Endothelial cell of umbilical vein (primary cell): Measurements from ENCODE around the gene TARDBP. TPM values are rescaled to one million over a fixed set of nuclear protein-coding genes. Genes with fewer than 3 reads are reported as not detected.

Source experiments
- BruUV-seq: library from RNA; stranded (reverse); fragments of 400-500 nt; replicated peaks from 2 replicates; lab custom pipeline; 2021; lab: Mats Ljungman, UMichigan
- CTCF ChIA-PET: fragments of 300-600, 350-600 bp; sonication (Branson Sonifier 250); formaldehyde crosslinking; loops from one replicate; lab custom pipeline; 2021; ENCODE audit warnings: antibody characterized with exemption, inconsistent platforms; lab: Charles Lee
- POLR2A ChIA-PET: fragments of 300-600, 350-600 bp; sonication (Branson Sonifier 250); formaldehyde crosslinking; loops from one replicate; lab custom pipeline; 2021; ENCODE audit warnings: antibody characterized with exemption, inconsistent platforms; lab: Charles Lee
- DNase-seq: peaks from one replicate; pipeline ENCODE4 v3.0.0-alpha.2; 2011; ENCODE audit warnings: low read depth, low spot score
- FAIRE-seq: peaks from 2 replicates; lab custom pipeline; 2011; peaks lifted over from hg19 to GRCh38; lab: Jason Lieb, UNC
- H2AFZ ChIP-seq: 2 replicates; pipeline ENCODE4 v1.6.0; 2012; ENCODE audit warnings: low read depth, low read length, control low read depth, inconsistent platforms
- H3K27ac ChIP-seq: 2 replicates; pipeline ENCODE4 v1.5.1; 2011; ENCODE audit warnings: low read depth, mild to moderate bottlenecking, control low read depth, low read length, moderate library complexity; ENCODE audit not compliant: insufficient read depth
- H3K27me3 ChIP-seq, 2 experiments: 2 replicates each; pipeline versions ENCODE4 v1.6.0 to v1.6.1; 2011; ENCODE audit warnings: low read length in 2 of 2, mixed read lengths in 1 of 2; ENCODE audit not compliant: control insufficient read depth in 2 of 2, insufficient read depth in 2 of 2
- H3K36me3 ChIP-seq, 2 experiments: 2 replicates in 1 of 2; 3 replicates in 1 of 2; pipeline ENCODE4 v1.5.1; 2011; ENCODE audit warnings: low read length in 2 of 2, mild to moderate bottlenecking in 1 of 2, moderate library complexity in 1 of 2; ENCODE audit not compliant: control insufficient read depth in 2 of 2, insufficient read depth in 2 of 2; ENCODE audit errors: extremely low read depth in 1 of 2
- H3K4me1 ChIP-seq: 3 replicates; pipeline ENCODE4 v1.5.1; 2011; ENCODE audit warnings: mild to moderate bottlenecking, low read length; ENCODE audit not compliant: control insufficient read depth, insufficient read depth; ENCODE audit errors: extremely low read depth
- H3K4me2 ChIP-seq: 2 replicates; pipeline ENCODE4 v1.6.1; 2011; ENCODE audit warnings: low read length, control low read depth, mixed read lengths; ENCODE audit not compliant: insufficient read depth
- H3K4me3 ChIP-seq, 3 experiments: fragments of 200-600 bp in 1 of 3; sonication (generic), shearing (Covaris generic) in 1 of 3; replicated peaks in 1 of 3; 2 replicates each; pipeline ENCODE4 v1.5.1; 2011 to 2016; ENCODE audit warnings: control low read depth in 3 of 3, low read length in 3 of 3, mild to moderate bottlenecking in 2 of 3, inconsistent platforms in 1 of 3, low read depth in 1 of 3, moderate library complexity in 1 of 3; ENCODE audit not compliant: insufficient read depth in 1 of 3
- H3K79me2 ChIP-seq: 2 replicates; pipeline ENCODE4 v1.6.0; 2012; ENCODE audit warnings: low read length, inconsistent platforms; ENCODE audit not compliant: control insufficient read depth, insufficient read depth
- H3K9ac ChIP-seq: replicated peaks from 2 replicates; pipeline ENCODE3; 2011; ENCODE audit warnings: low read length, control low read depth; ENCODE audit not compliant: insufficient read depth; ENCODE audit errors: extremely low read depth
- H3K9me1 ChIP-seq: replicated peaks from 3 replicates; pipeline ENCODE4 v1.6.0; 2011; ENCODE audit warnings: mild to moderate bottlenecking, low read length; ENCODE audit not compliant: control insufficient read depth, insufficient read depth; ENCODE audit errors: extremely low read depth
- H3K9me3 ChIP-seq: replicated peaks from 2 replicates; pipeline ENCODE4 v1.5.1; 2012; ENCODE audit warnings: low read length, inconsistent platforms; ENCODE audit not compliant: control insufficient read depth, insufficient read depth
- H4K20me1 ChIP-seq: replicated peaks from 2 replicates; pipeline ENCODE3; 2011; ENCODE audit warnings: mild to moderate bottlenecking, low read length; ENCODE audit not compliant: control insufficient read depth, insufficient read depth; ENCODE audit errors: extremely low read depth
- EZH2 ChIP-seq: IDR thresholded peaks from 2 replicates; pipeline ENCODE4 v1.6.1; 2012; ENCODE audit warnings: borderline replicate concordance, low read depth, mild to moderate bottlenecking, moderate library complexity, low read length, inconsistent platforms; ENCODE audit not compliant: severe bottlenecking
- FOS ChIP-seq: IDR thresholded peaks from 2 replicates; pipeline ENCODE4 v1.6.1; 2011; ENCODE audit warnings: mild to moderate bottlenecking, low read length, moderate library complexity, borderline replicate concordance; ENCODE audit not compliant: insufficient read depth
- GATA2 ChIP-seq: IDR thresholded peaks from 2 replicates; pipeline ENCODE4 v1.7.0; 2011; ENCODE audit warnings: low read depth, mild to moderate bottlenecking, moderate library complexity, mixed read lengths, low read length; ENCODE audit not compliant: insufficient read length, insufficient read depth
- JUN ChIP-seq: IDR thresholded peaks from 2 replicates; pipeline ENCODE4 v1.6.1; 2011; ENCODE audit warnings: borderline replicate concordance, low read depth; ENCODE audit not compliant: insufficient read length, insufficient read depth
- MYC ChIP-seq: IDR thresholded peaks from one replicate; pipeline ENCODE4 v1.6.1; 2011; ENCODE audit warnings: mild to moderate bottlenecking, low read depth, low read length
- POLR2A ChIP-seq: IDR thresholded peaks from 2 replicates; pipeline ENCODE4 v1.6.1; 2012; ENCODE audit warnings: low read depth, mild to moderate bottlenecking, control low read depth, low read length
- POLR2AphosphoS5 ChIP-seq: IDR thresholded peaks from 2 replicates; pipeline ENCODE4 v1.6.1; 2012; ENCODE audit warnings: low read depth, mild to moderate bottlenecking, control low read depth, low read length, moderate library complexity; ENCODE audit not compliant: insufficient read depth
- dilution Hi-C: fragments of 300-500 bp; cut with MboI; formaldehyde crosslinking; loops from one replicate; pipeline ENCODE4 v1.15.0; 2019; ENCODE audit warnings: low sequenced_read_pairs; ENCODE audit not compliant: extremely low pct_ligation_motif_present
- intact Hi-C: fragments of 100-400 bp; cut with micrococcal nuclease; formaldehyde crosslinking; loops from one replicate; pipeline ENCODE4 v1.10.0; 2022
- polyA plus RNA-seq, 4 experiments: library from polyadenylated mRNA; depleted of rRNA in 3 of 4; stranded (reverse) in 3 of 4; unstranded in 1 of 4; fragments of >200 nt; gene quantifications; 2 replicates each; pipeline versions ENCODE4 v1.2.1 to v1.2.3, GENCODE V29; 2011 to 2012; ENCODE audit warnings: missing spikeins in 1 of 4
- total RNA-seq: library from RNA; stranded (reverse); gene quantifications from 2 replicates; pipeline ENCODE4 v1.2.3, GENCODE V29; 2021
- TF ChIP-seq, protein P1 (sequence below): IDR thresholded peaks from 2 replicates; pipeline ENCODE4 v1.6.1; 2011; ENCODE audit not compliant: insufficient read depth, insufficient read length
- TF ChIP-seq, protein P2 (sequence below), 2 donors: IDR thresholded peaks; 1 replicate in 1 of 2; 2 replicates in 1 of 2; pipeline ENCODE4 v1.5.1; 2011; ENCODE audit warnings: low read length in 2 of 2, mild to moderate bottlenecking in 2 of 2, moderate library complexity in 2 of 2, control low read depth in 1 of 2, inconsistent platforms in 1 of 2, low read depth in 1 of 2; ENCODE audit not compliant: insufficient read depth in 1 of 2; ENCODE audit errors: extremely low read depth in 1 of 2

Gene TARDBP
- total and polyA plus RNA-seq, 2 donors (not counting 3 experiments of a cell fraction or from before 2014, with no cell fraction given) = 106 to 183 TPM

DNA sequence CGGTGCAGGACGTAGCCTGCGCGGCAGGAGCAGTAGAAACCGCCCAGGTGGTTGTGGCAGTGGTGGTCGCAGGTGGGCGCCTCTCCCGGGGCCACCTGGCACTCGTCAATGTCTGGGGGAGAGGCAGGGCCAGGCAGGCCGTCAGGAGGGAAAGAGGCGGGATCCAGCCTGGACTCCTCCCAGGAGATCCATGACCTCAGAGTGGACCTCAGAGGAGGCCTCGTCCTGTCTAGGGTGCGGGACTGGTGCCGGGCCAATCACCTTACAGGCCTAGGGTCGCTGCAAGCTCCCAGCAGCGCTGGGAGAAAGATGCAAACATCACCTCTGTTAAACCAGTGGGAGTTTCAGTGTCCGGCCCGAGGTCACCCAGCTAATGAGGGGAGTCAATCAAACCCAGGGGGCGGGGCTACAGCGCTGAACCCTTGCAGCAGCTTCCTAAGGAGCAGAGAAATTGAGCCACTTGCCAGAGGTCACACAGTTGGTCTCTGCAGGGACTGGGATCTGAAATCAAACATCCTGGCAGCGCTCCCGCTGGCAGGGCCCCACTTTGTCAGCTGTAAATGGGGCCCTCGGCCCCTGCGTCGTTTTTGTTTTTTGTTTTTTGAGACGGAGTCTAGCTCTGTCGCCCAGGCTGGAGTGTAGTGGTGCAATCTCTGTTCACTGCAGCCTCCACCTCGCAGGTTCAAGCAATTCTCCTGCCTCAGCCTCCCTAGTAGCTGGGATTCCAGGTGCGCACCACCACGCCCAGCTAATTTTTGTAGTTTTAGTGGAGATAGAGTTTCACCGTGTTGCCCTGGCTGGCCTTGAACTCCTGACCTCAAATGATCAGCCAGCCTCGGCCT, 33.2 kb downstream of the TARDBP start:
- H3K9ac ChIP-seq = no peak overlapping the region
- no peaks in the 10 kb centered on the region for H3K79me2 ChIP-seq
- H3K4me2 ChIP-seq = no peak overlapping the region
- no peaks in the 10 kb centered on the region for H4K20me1 ChIP-seq
- H3K4me1 ChIP-seq = no peaks in the 10 kb centered on the region
- H2AFZ ChIP-seq = no peak overlapping the region
- no peak for DNase-seq
- ChIA-PET CTCF (interaction anchor here (0.7 to 8.5 kb wide), 3 partner anchors 9 to 600 kb away, joined by 3 to 77 read pairs (median 4); no protein-coding TSS in a partner anchor), POLR2A (no interaction called here)
- intact Hi-C loops = no loop called here
- H3K9me3 ChIP-seq = no peaks in the 10 kb centered on the region
- H3K4me3 ChIP-seq = no peak overlapping the region
- BruUV-seq = no TSS peak
- H3K27me3 ChIP-seq = no peaks in the 10 kb centered on the region
- TF ChIP-seq GATA2 (no peak), MYC (no peak), POLR2A (no peak), FOS (no peak), EZH2 (no peak), JUN (no peak), POLR2AphosphoS5 (no peak)
- TF ChIP-seq, protein P1, sequence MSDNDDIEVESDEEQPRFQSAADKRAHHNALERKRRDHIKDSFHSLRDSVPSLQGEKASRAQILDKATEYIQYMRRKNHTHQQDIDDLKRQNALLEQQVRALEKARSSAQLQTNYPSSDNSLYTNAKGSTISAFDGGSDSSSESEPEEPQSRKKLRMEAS = no peak
- TF ChIP-seq, protein P2, sequence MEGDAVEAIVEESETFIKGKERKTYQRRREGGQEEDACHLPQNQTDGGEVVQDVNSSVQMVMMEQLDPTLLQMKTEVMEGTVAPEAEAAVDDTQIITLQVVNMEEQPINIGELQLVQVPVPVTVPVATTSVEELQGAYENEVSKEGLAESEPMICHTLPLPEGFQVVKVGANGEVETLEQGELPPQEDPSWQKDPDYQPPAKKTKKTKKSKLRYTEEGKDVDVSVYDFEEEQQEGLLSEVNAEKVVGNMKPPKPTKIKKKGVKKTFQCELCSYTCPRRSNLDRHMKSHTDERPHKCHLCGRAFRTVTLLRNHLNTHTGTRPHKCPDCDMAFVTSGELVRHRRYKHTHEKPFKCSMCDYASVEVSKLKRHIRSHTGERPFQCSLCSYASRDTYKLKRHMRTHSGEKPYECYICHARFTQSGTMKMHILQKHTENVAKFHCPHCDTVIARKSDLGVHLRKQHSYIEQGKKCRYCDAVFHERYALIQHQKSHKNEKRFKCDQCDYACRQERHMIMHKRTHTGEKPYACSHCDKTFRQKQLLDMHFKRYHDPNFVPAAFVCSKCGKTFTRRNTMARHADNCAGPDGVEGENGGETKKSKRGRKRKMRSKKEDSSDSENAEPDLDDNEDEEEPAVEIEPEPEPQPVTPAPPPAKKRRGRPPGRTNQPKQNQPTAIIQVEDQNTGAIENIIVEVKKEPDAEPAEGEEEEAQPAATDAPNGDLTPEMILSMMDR (IDR thresholded peaks at IDR 0.05; ENCODE audit: extremely low read depth in 1 of 2, insufficient read depth in 1 of 2, low read depth in 1 of 2, low read length in 2 of 2) = no peak
- H3K27ac ChIP-seq = no peak overlapping the region
- no peak for FAIRE-seq
- H3K9me1 ChIP-seq = no peaks in the 10 kb centered on the region
- dilution Hi-C loops = no loop called here
- H3K36me3 ChIP-seq = no peaks in the 10 kb centered on the region
